Suprapubic skin (tissue), 3 donors: ENCODE results near the gene APIP.

Source experiments
- CTCF ChIP-seq, 2 donors: fragments of 200-600 bp in 1 of 2; fragments of 450-650 bp in 1 of 2; sonication (generic) in 1 of 2; IDR thresholded peaks; one replicate each; pipeline ENCODE4 v1.5.1; 2016 to 2019; ENCODE audit warnings: antibody characterized with exemption in 2 of 2, mild to moderate bottlenecking in 1 of 2, moderate library complexity in 1 of 2
- POLR2A ChIP-seq, 2 donors: fragments of 450-650 bp; IDR thresholded peaks; one replicate each; pipeline ENCODE4 v1.6.1; 2017; ENCODE audit warnings: antibody characterized with exemption in 2 of 2, mild to moderate bottlenecking in 2 of 2, moderate library complexity in 2 of 2

- TF ChIP-seq CTCF (IDR thresholded peaks at IDR 0.05) (no peak), POLR2A (IDR thresholded peaks at IDR 0.05) (no peak)
Observed at GRCh38 chr11:34860034-34860433, 56.1 kb downstream of the APIP start.
